ENCODE measurements around the gene OPCML. TPM values are rescaled to one million over a fixed set of nuclear protein-coding genes. Genes with fewer than 3 reads are reported as not detected.

Gene OPCML
- total RNA-seq, 1 experiment from 2014 or later: 0.94 TPM

DNA sequence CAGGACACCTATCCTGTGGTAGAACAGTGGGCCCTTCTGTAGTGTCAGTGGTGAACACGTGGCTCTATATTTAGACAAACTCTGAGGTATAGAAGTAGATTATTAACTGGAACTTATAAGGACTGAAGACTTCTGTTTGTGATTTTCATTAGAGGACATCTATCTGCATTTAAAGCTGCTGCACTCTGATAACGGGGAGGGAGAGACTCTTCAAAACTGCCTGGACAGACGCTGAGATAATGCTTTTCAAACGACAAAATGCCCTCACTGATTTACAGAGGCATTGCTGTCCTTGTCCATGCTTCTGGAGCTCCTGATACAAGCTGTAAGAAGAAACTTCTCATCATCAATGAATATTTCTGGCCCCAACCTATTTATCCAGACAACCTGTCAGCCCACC, 425.2 kb downstream of the OPCML start:
- Histone ChIP-seq H3T11ph (ENCODE audit: low read length) (no peak overlapping the region), H3K79me1 (ENCODE audit: insufficient read depth, low read depth, low read length, poor library complexity, severe bottlenecking) (no peaks in the 10 kb centered on the region), H2BK15ac (ENCODE audit: low read depth, low read length) (no peak overlapping the region), H3K56ac (ENCODE audit: insufficient read length, low read depth, low read length) (no peak overlapping the region), H2BK12ac (ENCODE audit: insufficient read length, low read depth, low read length) (no peak overlapping the region), H4K91ac (ENCODE audit: insufficient read length, low read depth, low read length) (no peak overlapping the region), H3K79me2 (ENCODE audit: insufficient read depth, low read length) (no peaks in the 10 kb centered on the region), H3K23me2 (ENCODE audit: insufficient read length, low read depth, low read length, poor library complexity, severe bottlenecking) (no peaks in the 10 kb centered on the region), H3K9ac (ENCODE audit: extremely low read depth, insufficient read length, low read length) (no peak overlapping the region), H2BK20ac (ENCODE audit: low read depth, low read length, poor library complexity, severe bottlenecking) (no peak overlapping the region), H2BK120ac (ENCODE audit: low read depth, low read length, poor library complexity, severe bottlenecking) (no peak overlapping the region), H3K4me2 (ENCODE audit: insufficient read depth, insufficient read length, low read length) (no peak overlapping the region), H3K23ac (ENCODE audit: insufficient read length, low read depth, low read length) (no peak overlapping the region), H3K14ac (ENCODE audit: insufficient read depth, low read length) (no peak overlapping the region), H2AK5ac (ENCODE audit: insufficient read length, low read length) (no peak overlapping the region), H3K4ac (ENCODE audit: low read depth, low read length) (no peak overlapping the region), H3K27ac (ENCODE audit: insufficient read length, low read depth, low read length) (no peak overlapping the region), H2AFZ (ENCODE audit: low read length) (no peak overlapping the region), H3K9me3 (ENCODE audit: control insufficient read depth, low read depth, low read length) (no peaks in the 10 kb centered on the region), H3K18ac (ENCODE audit: insufficient read length, low read depth, low read length) (no peak overlapping the region), H4K8ac (replicated peaks; ENCODE audit: insufficient read length, low read depth, low read length) (no peak overlapping the region), H3K27me3 (ENCODE audit: insufficient read depth, low read length) (no peaks in the 10 kb centered on the region), H4K5ac (ENCODE audit: insufficient read length, low read depth, low read length) (no peak overlapping the region), H2BK5ac (ENCODE audit: insufficient read length, low read length) (no peak overlapping the region), H4K20me1 (ENCODE audit: control insufficient read depth, insufficient read depth, insufficient read length) (no peaks in the 10 kb centered on the region), H3K4me1 (ENCODE audit: insufficient read depth, low read length) (no peaks in the 10 kb centered on the region)
- Mint-ChIP-seq H3K27me3 (ENCODE audit: low read depth) (no peaks in the 10 kb centered on the region), H3K9me3 (no peaks in the 10 kb centered on the region), H3K4me1 (peaks cover 7 to 8% of the 10 kb centered on the region in 2 experiments), H3K36me3 (ENCODE audit: insufficient read depth in 1 of 3, low read depth in 3 of 3) (peaks cover 0 to 4% (median 0%) of the 10 kb centered on the region in 3 experiments; a peak in 1 of 7 replicates), H3K4me3 (no peak overlapping the region), H3K27ac (no peak overlapping the region)
- DNase-seq: no peak
- TF ChIP-seq, protein P1, sequence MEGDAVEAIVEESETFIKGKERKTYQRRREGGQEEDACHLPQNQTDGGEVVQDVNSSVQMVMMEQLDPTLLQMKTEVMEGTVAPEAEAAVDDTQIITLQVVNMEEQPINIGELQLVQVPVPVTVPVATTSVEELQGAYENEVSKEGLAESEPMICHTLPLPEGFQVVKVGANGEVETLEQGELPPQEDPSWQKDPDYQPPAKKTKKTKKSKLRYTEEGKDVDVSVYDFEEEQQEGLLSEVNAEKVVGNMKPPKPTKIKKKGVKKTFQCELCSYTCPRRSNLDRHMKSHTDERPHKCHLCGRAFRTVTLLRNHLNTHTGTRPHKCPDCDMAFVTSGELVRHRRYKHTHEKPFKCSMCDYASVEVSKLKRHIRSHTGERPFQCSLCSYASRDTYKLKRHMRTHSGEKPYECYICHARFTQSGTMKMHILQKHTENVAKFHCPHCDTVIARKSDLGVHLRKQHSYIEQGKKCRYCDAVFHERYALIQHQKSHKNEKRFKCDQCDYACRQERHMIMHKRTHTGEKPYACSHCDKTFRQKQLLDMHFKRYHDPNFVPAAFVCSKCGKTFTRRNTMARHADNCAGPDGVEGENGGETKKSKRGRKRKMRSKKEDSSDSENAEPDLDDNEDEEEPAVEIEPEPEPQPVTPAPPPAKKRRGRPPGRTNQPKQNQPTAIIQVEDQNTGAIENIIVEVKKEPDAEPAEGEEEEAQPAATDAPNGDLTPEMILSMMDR (conservative IDR thresholded peaks at IDR 0.05): no peak
- WGBS (ENCODE audit: extremely low coverage, insufficient read length, low lambda C conversion rate): no CpG with 5 or more reads among the region's 4 CpGs

Data from H9 (cell line).